HEK293 (cell line): ENCODE data around the gene PLCG2.
"Not testable (repeated sequence)": the region's sequence is repeated elsewhere in the genome, so short reads cannot be mapped to it uniquely, and the experiment has no call there.

ENCODE experiments used
- CTCF ChIA-PET: fragments of 350-600 bp; formaldehyde crosslinking; extraction: SDS; loops from one replicate; lab custom pipeline; 2021; ENCODE audit warnings: antibody characterized with exemption; lab: Yijun Ruan, JAX
- POLR2A ChIA-PET: fragments of 300-600 bp; formaldehyde crosslinking; extraction: SDS; loops from one replicate; lab custom pipeline; 2020; ENCODE audit warnings: antibody characterized with exemption, inconsistent platforms; lab: Yijun Ruan, JAX
- H3K27ac ChIP-seq: fragments of 200-500 bp; sonication (Bioruptor generic); 2 replicates; pipeline ENCODE4 v1.5.1; 2014; ENCODE audit warnings: low read depth, low read length, control low read depth, inconsistent platforms; ENCODE audit errors: extremely low read depth
- H3K36me3 ChIP-seq, 2 experiments: fragments of 200-500 bp in 1 of 2; sonication (Bioruptor generic) in 1 of 2; 1 replicate in 1 of 2; 2 replicates in 1 of 2; pipeline ENCODE4 v1.5.1; 2014 to 2017; ENCODE audit warnings: inconsistent platforms in 2 of 2, low read length in 2 of 2; ENCODE audit not compliant: control insufficient read depth in 2 of 2, insufficient read depth in 1 of 2
- H3K4me1 ChIP-seq: fragments of 200-500 bp; sonication (Bioruptor generic); 2 replicates; pipeline ENCODE4 v1.5.1; 2014; ENCODE audit warnings: mild to moderate bottlenecking, low read length, inconsistent platforms; ENCODE audit not compliant: control insufficient read depth, insufficient read depth
- H3K4me3 ChIP-seq: 2 replicates; pipeline ENCODE4 v1.5.1; 2011; ENCODE audit warnings: low read depth, mild to moderate bottlenecking, control low read depth, low read length, moderate library complexity
- H3K9me3 ChIP-seq: fragments of 200-500 bp; sonication (Bioruptor generic); 2 replicates; pipeline ENCODE4 v1.5.1; 2014; ENCODE audit warnings: low read depth, low read length, inconsistent platforms; ENCODE audit not compliant: control insufficient read depth, insufficient read depth
- BCL11B ChIP-seq: fragments of 450-650 bp; formaldehyde crosslinking; IDR thresholded peaks from 2 replicates; pipeline ENCODE4 v1.5.1; 2016; ENCODE audit warnings: low read depth, missing biosample characterization, missing genetic modification characterization
- GLIS1 ChIP-seq: fragments of 450-650 bp; formaldehyde crosslinking; IDR thresholded peaks from 2 replicates; pipeline ENCODE4 v1.5.1; 2016; ENCODE audit warnings: missing biosample characterization, missing genetic modification characterization
- MEIS1 ChIP-seq: sonication (generic); formaldehyde crosslinking; IDR thresholded peaks from 2 replicates; pipeline ENCODE4 v1.8.1; 2022; ENCODE audit warnings: missing genetic modification reagents, mild to moderate bottlenecking, borderline replicate concordance
- RBAK ChIP-seq: fragments of 450-650 bp; formaldehyde crosslinking; IDR thresholded peaks from 2 replicates; pipeline ENCODE4 v1.5.1; 2016; ENCODE audit warnings: missing biosample characterization, missing genetic modification characterization
- SP7 ChIP-seq: fragments of 450-650 bp; formaldehyde crosslinking; IDR thresholded peaks from 2 replicates; pipeline ENCODE4 v1.5.1; 2016; ENCODE audit warnings: missing biosample characterization, missing genetic modification characterization
- TCF7L2 ChIP-seq: IDR thresholded peaks from 2 replicates; pipeline ENCODE4 v1.6.1; 2011; ENCODE audit warnings: low read depth, mild to moderate bottlenecking, inconsistent platforms, low read length, moderate library complexity, borderline replicate concordance
- ZBTB1 ChIP-seq: fragments of 450-650 bp; formaldehyde crosslinking; IDR thresholded peaks from 2 replicates; pipeline ENCODE4 v1.5.1; 2016; ENCODE audit warnings: missing biosample characterization, missing genetic modification characterization
- ZFHX2 ChIP-seq: fragments of 450-650 bp; formaldehyde crosslinking; conservative IDR thresholded peaks from 2 replicates; pipeline ENCODE4 v1.5.1; 2016; ENCODE audit warnings: missing biosample characterization, missing genetic modification characterization
- ZNF302 ChIP-seq: fragments of 450-650 bp; formaldehyde crosslinking; IDR thresholded peaks from 2 replicates; pipeline ENCODE4 v1.5.1; 2016; ENCODE audit warnings: missing biosample characterization, missing genetic modification characterization, low read depth
- ZNF610 ChIP-seq: fragments of 450-650 bp; formaldehyde crosslinking; IDR thresholded peaks from 2 replicates; pipeline ENCODE4 v1.5.1; 2016; ENCODE audit warnings: missing biosample characterization, missing genetic modification characterization, borderline replicate concordance
- ZNF654 ChIP-seq: fragments of 450-650 bp; formaldehyde crosslinking; IDR thresholded peaks from 2 replicates; pipeline ENCODE4 v1.5.1; 2016; ENCODE audit warnings: low read depth, missing biosample characterization, missing genetic modification characterization
- ZNF701 ChIP-seq: fragments of 450-650 bp; formaldehyde crosslinking; IDR thresholded peaks from 2 replicates; pipeline ENCODE4 v1.5.1; 2016; ENCODE audit warnings: missing biosample characterization, missing genetic modification characterization
- ZNF791 ChIP-seq: fragments of 450-650 bp; formaldehyde crosslinking; IDR thresholded peaks from 2 replicates; pipeline ENCODE4 v1.5.1; 2016; ENCODE audit warnings: missing biosample characterization, missing genetic modification characterization
- ZNF830 ChIP-seq: fragments of 450-650 bp; IDR thresholded peaks from 2 replicates; pipeline ENCODE4 v1.5.0; 2018; ENCODE audit warnings: missing biosample characterization, missing genetic modification characterization, low read depth, mild to moderate bottlenecking, moderate library complexity
- TF ChIP-seq, protein P1 (sequence below): fragments of 450-650 bp; formaldehyde crosslinking; IDR thresholded peaks from 2 replicates; pipeline ENCODE4 v1.5.1; 2016; ENCODE audit warnings: missing biosample characterization, missing genetic modification characterization
- TF ChIP-seq, protein P2 (sequence below): fragments of 450-650 bp; formaldehyde crosslinking; IDR thresholded peaks from 2 replicates; pipeline ENCODE4 v1.5.1; 2016; ENCODE audit warnings: missing biosample characterization, missing genetic modification characterization
- TF ChIP-seq, protein P3 (sequence below): fragments of 450-650 bp; formaldehyde crosslinking; IDR thresholded peaks from 2 replicates; pipeline ENCODE4 v1.5.1; 2016; ENCODE audit warnings: missing biosample characterization, missing genetic modification characterization

The PLCG2 gene

DNA sequence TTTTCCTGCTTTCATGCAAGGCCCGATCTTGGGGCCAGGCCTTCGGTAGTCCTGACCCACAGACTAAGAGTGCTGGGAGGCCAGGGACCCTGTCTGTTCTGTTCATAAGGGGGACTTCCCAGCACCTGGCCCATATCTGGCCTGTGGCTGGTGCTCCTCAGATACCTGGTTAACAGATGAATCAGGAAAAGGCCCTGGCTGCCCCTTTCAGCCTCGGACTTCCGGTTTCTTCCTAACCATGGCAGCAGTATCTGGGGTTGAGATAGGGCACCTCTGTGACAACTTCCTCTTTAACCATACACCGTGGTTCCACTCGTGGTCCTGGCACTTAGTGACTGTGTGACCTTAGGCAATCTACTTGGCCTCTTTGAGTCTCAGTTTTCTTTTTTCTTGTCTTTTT lies 18.4 kb downstream of the PLCG2 start:
- ChIA-PET CTCF (no interaction called here), POLR2A (no interaction called here)
- no peak for TF ChIP-seq SP7
- TF ChIP-seq, protein P1, sequence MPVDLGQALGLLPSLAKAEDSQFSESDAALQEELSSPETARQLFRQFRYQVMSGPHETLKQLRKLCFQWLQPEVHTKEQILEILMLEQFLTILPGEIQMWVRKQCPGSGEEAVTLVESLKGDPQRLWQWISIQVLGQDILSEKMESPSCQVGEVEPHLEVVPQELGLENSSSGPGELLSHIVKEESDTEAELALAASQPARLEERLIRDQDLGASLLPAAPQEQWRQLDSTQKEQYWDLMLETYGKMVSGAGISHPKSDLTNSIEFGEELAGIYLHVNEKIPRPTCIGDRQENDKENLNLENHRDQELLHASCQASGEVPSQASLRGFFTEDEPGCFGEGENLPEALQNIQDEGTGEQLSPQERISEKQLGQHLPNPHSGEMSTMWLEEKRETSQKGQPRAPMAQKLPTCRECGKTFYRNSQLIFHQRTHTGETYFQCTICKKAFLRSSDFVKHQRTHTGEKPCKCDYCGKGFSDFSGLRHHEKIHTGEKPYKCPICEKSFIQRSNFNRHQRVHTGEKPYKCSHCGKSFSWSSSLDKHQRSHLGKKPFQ (tag by site-specific recombination), result no peak
- no peak for TF ChIP-seq ZNF302 (tag by site-specific recombination)
- no peak for TF ChIP-seq ZBTB1 (tag by site-specific recombination)
- TF ChIP-seq ZNF654 (tag by site-specific recombination), result no peak
- no peak for TF ChIP-seq ZNF791
- no peak for TF ChIP-seq ZNF610 (tag by site-specific recombination)
- no peak for TF ChIP-seq RBAK (tag by site-specific recombination)
- no peak for TF ChIP-seq ZNF701
- H3K9me3 ChIP-seq, result no peaks in the 10 kb centered on the region
- H3K4me3 ChIP-seq, result no peak overlapping the region
- H3K36me3 ChIP-seq, result no peaks in the 10 kb centered on the region
- H3K27ac ChIP-seq, result no peak overlapping the region
- no peaks in the 10 kb centered on the region for H3K4me1 ChIP-seq

DNA sequence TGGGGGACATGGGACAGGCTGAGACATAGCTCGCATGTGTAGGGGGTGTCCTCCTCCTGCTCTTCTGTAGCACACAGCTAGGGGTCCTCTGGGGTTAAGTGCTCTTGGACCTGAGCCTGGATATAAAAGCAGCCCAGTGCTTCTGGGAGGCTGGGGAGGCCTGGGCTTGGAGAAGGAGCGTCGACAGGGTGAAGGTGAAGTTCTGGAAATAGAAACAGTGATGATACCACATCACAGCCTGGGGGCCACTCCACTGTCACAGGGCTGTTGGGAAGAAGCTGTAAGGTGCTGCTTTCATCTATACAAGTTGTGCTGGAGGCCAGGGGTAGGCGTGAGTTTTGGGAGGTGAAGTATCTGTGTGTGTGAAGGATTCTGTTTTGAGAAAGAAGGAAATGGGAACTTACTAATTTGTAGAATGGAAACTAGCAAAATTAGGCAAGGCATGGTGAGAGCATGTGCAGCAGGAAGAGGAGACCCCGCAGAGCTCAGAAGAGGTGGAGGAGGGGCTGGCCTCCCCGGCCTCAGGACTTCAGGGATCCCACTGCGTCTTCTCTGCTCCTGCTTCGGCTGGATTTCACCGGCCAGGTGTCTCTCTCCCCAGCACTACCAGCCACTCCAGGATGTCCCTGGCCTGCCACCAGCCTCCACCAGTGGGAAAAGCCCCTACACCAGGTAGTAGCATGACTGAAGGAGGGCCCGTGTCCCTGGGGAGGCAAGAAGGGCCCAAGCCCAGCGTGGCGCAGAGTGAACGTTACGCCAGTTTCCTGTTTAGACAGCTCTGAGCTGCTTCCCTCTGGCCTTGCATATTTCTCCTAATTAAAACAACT lies 19.4 kb downstream of the PLCG2 start:
- H3K4me1 ChIP-seq, result no peaks in the 10 kb centered on the region
- H3K9me3 ChIP-seq, result no peaks in the 10 kb centered on the region
- no peak overlapping the region for H3K4me3 ChIP-seq
- H3K27ac ChIP-seq, result no peak overlapping the region
- H3K36me3 ChIP-seq, result no peaks in the 10 kb centered on the region
- ChIA-PET CTCF (no interaction called here), POLR2A (no interaction called here)
- TF ChIP-seq GLIS1 (tag by site-specific recombination) (0 out of 2 replicates have a peak, but pooled peaks have one; percentile 17), TCF7L2 (no peak)

DNA sequence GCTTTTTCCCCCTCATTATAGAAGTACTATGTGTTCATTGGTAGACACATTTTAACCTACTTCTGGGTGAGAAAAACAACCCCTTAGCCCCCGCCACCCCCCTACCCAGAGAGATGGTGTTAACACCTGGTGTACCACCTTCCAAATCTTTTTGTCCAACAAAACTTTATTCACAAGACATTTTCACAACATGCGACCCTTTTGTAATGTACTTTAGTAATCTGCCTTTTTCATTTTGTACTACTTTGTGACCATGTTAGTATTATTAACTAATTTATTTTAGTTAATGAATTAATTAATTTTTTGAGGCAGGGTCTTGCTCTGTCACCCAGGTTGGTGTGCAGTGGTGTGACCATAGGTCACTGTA lies 20.0 kb downstream of the PLCG2 start:
- TF ChIP-seq ZFHX2 (tag by site-specific recombination) (no peak), ZNF610 (tag by site-specific recombination) (no peak), MEIS1 (CRISPR knock-in tag) (no peak), ZNF830 (no peak), BCL11B (tag by site-specific recombination) (no peak)
- TF ChIP-seq, protein P2, sequence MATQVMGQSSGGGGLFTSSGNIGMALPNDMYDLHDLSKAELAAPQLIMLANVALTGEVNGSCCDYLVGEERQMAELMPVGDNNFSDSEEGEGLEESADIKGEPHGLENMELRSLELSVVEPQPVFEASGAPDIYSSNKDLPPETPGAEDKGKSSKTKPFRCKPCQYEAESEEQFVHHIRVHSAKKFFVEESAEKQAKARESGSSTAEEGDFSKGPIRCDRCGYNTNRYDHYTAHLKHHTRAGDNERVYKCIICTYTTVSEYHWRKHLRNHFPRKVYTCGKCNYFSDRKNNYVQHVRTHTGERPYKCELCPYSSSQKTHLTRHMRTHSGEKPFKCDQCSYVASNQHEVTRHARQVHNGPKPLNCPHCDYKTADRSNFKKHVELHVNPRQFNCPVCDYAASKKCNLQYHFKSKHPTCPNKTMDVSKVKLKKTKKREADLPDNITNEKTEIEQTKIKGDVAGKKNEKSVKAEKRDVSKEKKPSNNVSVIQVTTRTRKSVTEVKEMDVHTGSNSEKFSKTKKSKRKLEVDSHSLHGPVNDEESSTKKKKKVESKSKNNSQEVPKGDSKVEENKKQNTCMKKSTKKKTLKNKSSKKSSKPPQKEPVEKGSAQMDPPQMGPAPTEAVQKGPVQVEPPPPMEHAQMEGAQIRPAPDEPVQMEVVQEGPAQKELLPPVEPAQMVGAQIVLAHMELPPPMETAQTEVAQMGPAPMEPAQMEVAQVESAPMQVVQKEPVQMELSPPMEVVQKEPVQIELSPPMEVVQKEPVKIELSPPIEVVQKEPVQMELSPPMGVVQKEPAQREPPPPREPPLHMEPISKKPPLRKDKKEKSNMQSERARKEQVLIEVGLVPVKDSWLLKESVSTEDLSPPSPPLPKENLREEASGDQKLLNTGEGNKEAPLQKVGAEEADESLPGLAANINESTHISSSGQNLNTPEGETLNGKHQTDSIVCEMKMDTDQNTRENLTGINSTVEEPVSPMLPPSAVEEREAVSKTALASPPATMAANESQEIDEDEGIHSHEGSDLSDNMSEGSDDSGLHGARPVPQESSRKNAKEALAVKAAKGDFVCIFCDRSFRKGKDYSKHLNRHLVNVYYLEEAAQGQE (tag by site-specific recombination), result no peak
- TF ChIP-seq, protein P3, sequence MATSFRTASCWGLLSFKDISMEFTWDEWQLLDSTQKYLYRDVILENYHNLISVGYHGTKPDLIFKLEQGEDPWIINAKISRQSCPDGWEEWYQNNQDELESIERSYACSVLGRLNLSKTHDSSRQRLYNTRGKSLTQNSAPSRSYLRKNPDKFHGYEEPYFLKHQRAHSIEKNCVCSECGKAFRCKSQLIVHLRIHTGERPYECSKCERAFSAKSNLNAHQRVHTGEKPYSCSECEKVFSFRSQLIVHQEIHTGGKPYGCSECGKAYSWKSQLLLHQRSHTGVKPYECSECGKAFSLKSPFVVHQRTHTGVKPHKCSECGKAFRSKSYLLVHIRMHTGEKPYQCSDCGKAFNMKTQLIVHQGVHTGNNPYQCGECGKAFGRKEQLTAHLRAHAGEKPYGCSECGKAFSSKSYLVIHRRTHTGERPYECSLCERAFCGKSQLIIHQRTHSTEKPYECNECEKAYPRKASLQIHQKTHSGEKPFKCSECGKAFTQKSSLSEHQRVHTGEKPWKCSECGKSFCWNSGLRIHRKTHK (tag by site-specific recombination), result no peak
- H3K27ac ChIP-seq, result no peak overlapping the region
- no peak overlapping the region for H3K4me3 ChIP-seq
- CTCF ChIA-PET, result no interaction called here
- POLR2A ChIA-PET, result no interaction called here
- no peaks in the 10 kb centered on the region for H3K9me3 ChIP-seq
- H3K36me3 ChIP-seq, result no peaks in the 10 kb centered on the region
- H3K4me1 ChIP-seq, result no peaks in the 10 kb centered on the region

DNA sequence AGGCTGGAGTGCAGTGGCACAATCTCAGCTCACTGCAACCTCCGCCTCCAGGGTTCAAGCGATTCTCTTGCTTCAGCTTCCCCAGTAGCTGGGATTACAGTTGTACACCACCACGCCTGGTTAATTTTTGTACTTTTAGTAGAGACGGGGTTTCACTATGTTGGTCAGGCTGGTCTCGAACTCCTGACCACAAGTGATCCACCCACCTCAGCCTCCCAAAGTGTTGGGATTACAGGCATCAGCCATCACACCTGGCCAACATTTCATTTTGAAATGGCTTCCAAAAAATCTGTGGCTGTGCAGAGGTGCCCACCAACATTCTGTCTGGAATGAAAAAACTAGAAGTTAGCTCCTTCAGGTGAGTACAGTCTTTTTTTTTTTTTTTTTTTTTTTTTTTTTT lies 22.6 kb downstream of the PLCG2 start:
- H3K36me3 ChIP-seq, POLR2A ChIA-PET, H3K27ac ChIP-seq, H3K4me1 ChIP-seq, H3K9me3 ChIP-seq, H3K4me3 ChIP-seq: not testable (repeated sequence)
- CTCF ChIA-PET, result interaction anchor here (0.7 to 1.2 kb wide), 2 partner anchors 72 to 134 kb away, joined by 3 to 4 read pairs; no protein-coding TSS in a partner anchor
